Kidney epithelial cell (primary cell): ENCODE results near the gene ID1. TPM values are rescaled to one million over a fixed set of nuclear protein-coding genes. Genes with fewer than 3 reads are reported as not detected.
"Not testable (repeated sequence)": the region's sequence is repeated elsewhere in the genome, so short reads cannot be mapped to it uniquely, and the experiment has no call there.

Experiments used
- DNase-seq: peaks from one replicate; pipeline ENCODE4 v3.0.0-alpha.2; 2010; ENCODE audit warnings: low read depth
- H3K27me3 ChIP-seq: 2 replicates; pipeline ENCODE4 v1.6.0; 2011; ENCODE audit warnings: low read length; ENCODE audit not compliant: control insufficient read depth, insufficient read depth
- H3K36me3 ChIP-seq: 2 replicates; pipeline ENCODE4 v1.5.1; 2011; ENCODE audit warnings: low read length; ENCODE audit not compliant: control insufficient read depth, insufficient read depth
- H3K4me3 ChIP-seq: 2 replicates; pipeline ENCODE4 v1.5.1; 2011; ENCODE audit warnings: low read depth, mild to moderate bottlenecking, control low read depth, low read length
- CTCF ChIP-seq: IDR thresholded peaks from 2 replicates; pipeline ENCODE4 v1.5.1; 2011; ENCODE audit warnings: mild to moderate bottlenecking, moderate library complexity, low read length, control low read depth, inconsistent platforms; ENCODE audit not compliant: insufficient read depth, poor library complexity, severe bottlenecking
- total RNA-seq: library from RNA; depleted of rRNA; stranded (reverse); fragments of >200 nt; gene quantifications from 2 replicates; pipeline ENCODE4 v1.2.3, GENCODE V29; 2015

ID1 gene
- total RNA-seq, 1 donor from 2014 or later: 27.5 TPM

GRCh38 chr20:31578448-31579138 is 26.5 kb upstream of the ID1 start:
- TF ChIP-seq CTCF: no peak

GRCh38 chr20:31579245-31579644 is 25.8 kb upstream of the ID1 start:
- Histone ChIP-seq H3K4me3 (no peak overlapping the region), H3K36me3 (no peaks in the 10 kb centered on the region), H3K27me3 (no peaks in the 10 kb centered on the region)
- TF ChIP-seq CTCF: no peak
- DNase-seq: no peak

More at GRCh38 chr20:31578448-31579138, 26.5 kb upstream of the ID1 start:
- no peaks in the 10 kb centered on the region for H3K36me3 ChIP-seq
- no peaks in the 10 kb centered on the region for H3K27me3 ChIP-seq
- DNase-seq: no peak
- H3K4me3 ChIP-seq: no peak overlapping the region

GRCh38 chr20:31579941-31580651 is 25.0 kb upstream of the ID1 start:
- not testable (repeated sequence) for H3K4me3 ChIP-seq, DNase-seq, H3K27me3 ChIP-seq, H3K36me3 ChIP-seq

- no peak for DNase-seq
- Histone ChIP-seq H3K36me3 (no peaks in the 10 kb centered on the region), H3K27me3 (no peaks in the 10 kb centered on the region), H3K4me3 (no peak overlapping the region)
- TF ChIP-seq CTCF: no peak
Observed at GRCh38 chr20:31580706-31581105, 24.4 kb upstream of the ID1 start.

GRCh38 chr20:31581391-31581790 is 23.7 kb upstream of the ID1 start:
- no peak for DNase-seq
- no peak for TF ChIP-seq CTCF
- no peaks in the 10 kb centered on the region for H3K27me3 ChIP-seq
- no peaks in the 10 kb centered on the region for H3K36me3 ChIP-seq
- no peak overlapping the region for H3K4me3 ChIP-seq

GRCh38 chr20:31587545-31588389 is 17.3 kb upstream of the ID1 start:
- peaks cover 4% of the 10 kb centered on the region for H3K27me3 ChIP-seq
- no peak for TF ChIP-seq CTCF
- DNase-seq: no peak

More at GRCh38 chr20:31587545-31588389, 17.3 kb upstream of the ID1 start:
- no peaks in the 10 kb centered on the region for H3K36me3 ChIP-seq
- peak overlapping the region; percentile 31 for H3K4me3 ChIP-seq
